ENCODE data around the gene ZG16. TPM values are rescaled to one million over a fixed set of nuclear protein-coding genes. Genes with fewer than 3 reads are reported as not detected.

The ZG16 gene
- total and polyA plus RNA-seq, 9 of the 15 experiments (the other 6 are each of a cell fraction or from before 2014, with no cell fraction given): 0.04 TPM; not detected in 8

- TF ChIP-seq CREM (IDR thresholded peaks at IDR 0.05; ENCODE audit: low read depth) (no peak), ZNF3 (CRISPR knock-in tag; IDR thresholded peaks at IDR 0.05) (no peak), MAZ (CRISPR knock-in tag; conservative IDR thresholded peaks at IDR 0.05 in 1 of 2, IDR thresholded peaks at IDR 0.05 in 1 of 2) (no peak), ZKSCAN1 (IDR thresholded peaks at IDR 0.05; ENCODE audit: low read depth, low read length) (no peak), L3MBTL2 (IDR thresholded peaks at IDR 0.05) (no peak), CHD2 (IDR thresholded peaks at IDR 0.05; ENCODE audit: low read depth, low read length) (no peak), ZNF589 (CRISPR knock-in tag; IDR thresholded peaks at IDR 0.05; ENCODE audit: low read depth) (no peak), CBX3 (IDR thresholded peaks at IDR 0.05; ENCODE audit: borderline replicate concordance in 1 of 2, low read length in 2 of 2) (no peak), ATF7 (IDR thresholded peaks at IDR 0.05) (peak; percentile 47; the same call in 1 of the 2 replicates), XRCC3 (IDR thresholded peaks at IDR 0.05) (no peak), RFX7 (CRISPR knock-in tag; IDR thresholded peaks at IDR 0.05) (no peak), JUN (IDR thresholded peaks at IDR 0.05; ENCODE audit: borderline replicate concordance, low read depth, low read length) (peak; percentile 89), JUN (CRISPR knock-in tag; IDR thresholded peaks at IDR 0.05; ENCODE audit: borderline replicate concordance) (no peak), ZNF79 (CRISPR knock-in tag; IDR thresholded peaks at IDR 0.05; ENCODE audit: low read depth) (no peak), ZNF583 (CRISPR knock-in tag; IDR thresholded peaks at IDR 0.05) (no peak), NR2F6 (CRISPR knock-in tag; IDR thresholded peaks at IDR 0.05) (no peak), HNRNPUL1 (IDR thresholded peaks at IDR 0.05; ENCODE audit: low read length) (no peak), ATF3 (IDR thresholded peaks at IDR 0.05) (peak; percentile 90), ATF3 (CRISPR knock-in tag; conservative IDR thresholded peaks at IDR 0.05) (no peak), MTA3 (IDR thresholded peaks at IDR 0.05; ENCODE audit: borderline replicate concordance) (no peak), MECOM (CRISPR knock-in tag; IDR thresholded peaks at IDR 0.05) (no peak), ZNF23 (CRISPR knock-in tag; IDR thresholded peaks at IDR 0.05) (no peak), ETV6 (IDR thresholded peaks at IDR 0.05; ENCODE audit: borderline replicate concordance in 1 of 2, low read depth in 2 of 2, low read length in 1 of 2) (no peak), ETV6 (CRISPR knock-in tag; IDR thresholded peaks at IDR 0.05; ENCODE audit: borderline replicate concordance) (no peak)
- TF ChIP-seq, protein P1, sequence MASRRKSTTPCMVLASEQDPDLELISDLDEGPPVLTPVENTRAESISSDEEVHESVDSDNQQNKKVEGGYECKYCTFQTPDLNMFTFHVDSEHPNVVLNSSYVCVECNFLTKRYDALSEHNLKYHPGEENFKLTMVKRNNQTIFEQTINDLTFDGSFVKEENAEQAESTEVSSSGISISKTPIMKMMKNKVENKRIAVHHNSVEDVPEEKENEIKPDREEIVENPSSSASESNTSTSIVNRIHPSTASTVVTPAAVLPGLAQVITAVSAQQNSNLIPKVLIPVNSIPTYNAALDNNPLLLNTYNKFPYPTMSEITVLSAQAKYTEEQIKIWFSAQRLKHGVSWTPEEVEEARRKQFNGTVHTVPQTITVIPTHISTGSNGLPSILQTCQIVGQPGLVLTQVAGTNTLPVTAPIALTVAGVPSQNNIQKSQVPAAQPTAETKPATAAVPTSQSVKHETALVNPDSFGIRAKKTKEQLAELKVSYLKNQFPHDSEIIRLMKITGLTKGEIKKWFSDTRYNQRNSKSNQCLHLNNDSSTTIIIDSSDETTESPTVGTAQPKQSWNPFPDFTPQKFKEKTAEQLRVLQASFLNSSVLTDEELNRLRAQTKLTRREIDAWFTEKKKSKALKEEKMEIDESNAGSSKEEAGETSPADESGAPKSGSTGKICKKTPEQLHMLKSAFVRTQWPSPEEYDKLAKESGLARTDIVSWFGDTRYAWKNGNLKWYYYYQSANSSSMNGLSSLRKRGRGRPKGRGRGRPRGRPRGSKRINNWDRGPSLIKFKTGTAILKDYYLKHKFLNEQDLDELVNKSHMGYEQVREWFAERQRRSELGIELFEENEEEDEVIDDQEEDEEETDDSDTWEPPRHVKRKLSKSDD (conservative IDR thresholded peaks at IDR 0.05; ENCODE audit: low read length): no peak
- TF ChIP-seq, protein P2, sequence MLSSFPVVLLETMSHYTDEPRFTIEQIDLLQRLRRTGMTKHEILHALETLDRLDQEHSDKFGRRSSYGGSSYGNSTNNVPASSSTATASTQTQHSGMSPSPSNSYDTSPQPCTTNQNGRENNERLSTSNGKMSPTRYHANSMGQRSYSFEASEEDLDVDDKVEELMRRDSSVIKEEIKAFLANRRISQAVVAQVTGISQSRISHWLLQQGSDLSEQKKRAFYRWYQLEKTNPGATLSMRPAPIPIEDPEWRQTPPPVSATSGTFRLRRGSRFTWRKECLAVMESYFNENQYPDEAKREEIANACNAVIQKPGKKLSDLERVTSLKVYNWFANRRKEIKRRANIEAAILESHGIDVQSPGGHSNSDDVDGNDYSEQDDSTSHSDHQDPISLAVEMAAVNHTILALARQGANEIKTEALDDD (IDR thresholded peaks at IDR 0.05): peak; percentile 78; the same call in 1 of the 2 replicates
These were observed 2.2 kb upstream of the ZG16 start (continued) for GRCh38 chr16:29775742-29776408.
